Smooth muscle cell (in vitro differentiated cells): ENCODE measurements around the gene KPNB1. TPM values are rescaled to one million over a fixed set of nuclear protein-coding genes. Genes with fewer than 3 reads are reported as not detected.

Experiments
- DNase-seq: peaks from one replicate; lab custom pipeline; 2025; ENCODE audit not compliant: unreplicated experiment; lab: John Stamatoyannopoulos, UW
- H2AFZ ChIP-seq: fragments of 200-600 bp; sonication (generic); 2 replicates; pipeline ENCODE4 v1.6.0; 2016; ENCODE audit warnings: antibody characterized with exemption, low read depth, mild to moderate bottlenecking
- H3F3A ChIP-seq: fragments of 200-600 bp; sonication (generic); 2 replicates; pipeline ENCODE4 v1.6.0; 2017; ENCODE audit warnings: antibody characterized with exemption, low read depth
- H3K27ac ChIP-seq: fragments of 200-600 bp; sonication (generic); 2 replicates; pipeline ENCODE4 v1.5.1; 2016; ENCODE audit warnings: low read depth, mild to moderate bottlenecking
- H3K27me3 ChIP-seq: fragments of 200-600 bp; sonication (generic); 2 replicates; pipeline ENCODE4 v1.6.1; 2016; ENCODE audit warnings: low read depth, mild to moderate bottlenecking
- H3K36me3 ChIP-seq: fragments of 200-600 bp; sonication (generic); 2 replicates; pipeline ENCODE4 v1.5.1; 2016; ENCODE audit warnings: low read depth
- H3K4me1 ChIP-seq: fragments of 200-600 bp; sonication (generic); 2 replicates; pipeline ENCODE4 v1.5.1; 2016; ENCODE audit warnings: low read depth
- H3K4me2 ChIP-seq: fragments of 200-600 bp; sonication (generic); 2 replicates; pipeline ENCODE4 v1.6.0; 2016; ENCODE audit warnings: mild to moderate bottlenecking
- H3K4me3 ChIP-seq: fragments of 200-600 bp; sonication (generic); 2 replicates; pipeline ENCODE4 v1.5.1; 2016; ENCODE audit warnings: mild to moderate bottlenecking
- H3K79me2 ChIP-seq: fragments of 200-600 bp; sonication (generic); 2 replicates; pipeline ENCODE4 v1.6.0; 2016; ENCODE audit warnings: low read depth, mild to moderate bottlenecking
- H3K9ac ChIP-seq: fragments of 200-600 bp; sonication (generic); 2 replicates; pipeline ENCODE4 v1.6.0; 2016; ENCODE audit warnings: low read depth
- H3K9me3 ChIP-seq: fragments of 200-600 bp; sonication (generic); replicated peaks from 2 replicates; pipeline ENCODE4 v1.5.1; 2016; ENCODE audit warnings: low read depth
- H4K20me1 ChIP-seq: fragments of 200-600 bp; sonication (generic); 2 replicates; pipeline ENCODE4 v1.6.0; 2016; ENCODE audit warnings: low read depth
- WGBS: methylation state at CpG from one replicate; pipeline ENCODE4 v1.1.7; 2016; ENCODE audit warnings: low lambda C conversion rate; 5-methylcytosine and 5-hydroxymethylcytosine counted together
- polyA plus RNA-seq: library from polyadenylated mRNA; unstranded; fragments of >200 nt; fragmentation: Nextera tagmentation; extraction: Ambion mirVana; gene quantifications from 2 replicates; pipeline ENCODE4 v1.2.1, GENCODE V29; 2016
- total RNA-seq: library from RNA; depleted of rRNA; stranded (reverse); fragments of >200 nt; gene quantifications from 2 replicates; pipeline ENCODE4 v1.2.3, GENCODE V29; 2014
- TF ChIP-seq, protein P1 (sequence below): fragments of 200-600 bp; sonication (generic); IDR thresholded peaks from 2 replicates; pipeline ENCODE4 v1.5.1; 2017; ENCODE audit warnings: borderline replicate concordance, mild to moderate bottlenecking, antibody characterized with exemption; ENCODE audit not compliant: insufficient read depth, poor library complexity, severe bottlenecking

KPNB1 gene
- total and polyA plus RNA-seq, 2 experiments from 2014 or later, result 78.8 to 242 TPM

DNA sequence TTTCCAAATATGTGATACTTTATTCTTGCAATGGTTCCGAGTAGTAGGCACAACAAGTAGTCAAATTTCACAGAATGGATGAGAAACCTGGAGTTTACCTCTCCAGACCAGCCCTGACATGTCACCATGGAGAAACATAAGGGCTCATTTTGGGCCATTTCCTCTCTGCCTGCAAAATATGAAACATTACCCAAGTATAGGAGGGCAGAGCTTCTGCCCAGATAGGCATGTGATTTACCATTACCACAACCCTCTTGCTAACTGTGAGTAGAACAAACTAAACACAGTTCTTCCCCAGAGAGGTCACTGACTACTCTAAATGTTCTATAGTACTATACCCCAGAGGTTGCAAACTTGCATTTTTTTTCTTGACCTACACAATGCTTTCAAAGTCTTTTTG is 15.7 kb upstream of the KPNB1 start:
- H3K4me2 ChIP-seq, result no peak overlapping the region
- no peak overlapping the region for H2AFZ ChIP-seq
- WGBS, result 88% methylated on average over 1 of the region's 1 CpG
- H3K27ac ChIP-seq, result no peak overlapping the region
- no peaks in the 10 kb centered on the region for H3K36me3 ChIP-seq
- no peaks in the 10 kb centered on the region for H3K4me1 ChIP-seq
- no peaks in the 10 kb centered on the region for H3F3A ChIP-seq
- DNase-seq, result no peak
- H3K4me3 ChIP-seq, result no peak overlapping the region
- no peaks in the 10 kb centered on the region for H4K20me1 ChIP-seq
- TF ChIP-seq, protein P1, sequence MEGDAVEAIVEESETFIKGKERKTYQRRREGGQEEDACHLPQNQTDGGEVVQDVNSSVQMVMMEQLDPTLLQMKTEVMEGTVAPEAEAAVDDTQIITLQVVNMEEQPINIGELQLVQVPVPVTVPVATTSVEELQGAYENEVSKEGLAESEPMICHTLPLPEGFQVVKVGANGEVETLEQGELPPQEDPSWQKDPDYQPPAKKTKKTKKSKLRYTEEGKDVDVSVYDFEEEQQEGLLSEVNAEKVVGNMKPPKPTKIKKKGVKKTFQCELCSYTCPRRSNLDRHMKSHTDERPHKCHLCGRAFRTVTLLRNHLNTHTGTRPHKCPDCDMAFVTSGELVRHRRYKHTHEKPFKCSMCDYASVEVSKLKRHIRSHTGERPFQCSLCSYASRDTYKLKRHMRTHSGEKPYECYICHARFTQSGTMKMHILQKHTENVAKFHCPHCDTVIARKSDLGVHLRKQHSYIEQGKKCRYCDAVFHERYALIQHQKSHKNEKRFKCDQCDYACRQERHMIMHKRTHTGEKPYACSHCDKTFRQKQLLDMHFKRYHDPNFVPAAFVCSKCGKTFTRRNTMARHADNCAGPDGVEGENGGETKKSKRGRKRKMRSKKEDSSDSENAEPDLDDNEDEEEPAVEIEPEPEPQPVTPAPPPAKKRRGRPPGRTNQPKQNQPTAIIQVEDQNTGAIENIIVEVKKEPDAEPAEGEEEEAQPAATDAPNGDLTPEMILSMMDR, result no peak
- no peaks in the 10 kb centered on the region for H3K27me3 ChIP-seq
- no peak overlapping the region for H3K9ac ChIP-seq
- H3K79me2 ChIP-seq, result no peaks in the 10 kb centered on the region
- H3K9me3 ChIP-seq, result no peaks in the 10 kb centered on the region

DNA sequence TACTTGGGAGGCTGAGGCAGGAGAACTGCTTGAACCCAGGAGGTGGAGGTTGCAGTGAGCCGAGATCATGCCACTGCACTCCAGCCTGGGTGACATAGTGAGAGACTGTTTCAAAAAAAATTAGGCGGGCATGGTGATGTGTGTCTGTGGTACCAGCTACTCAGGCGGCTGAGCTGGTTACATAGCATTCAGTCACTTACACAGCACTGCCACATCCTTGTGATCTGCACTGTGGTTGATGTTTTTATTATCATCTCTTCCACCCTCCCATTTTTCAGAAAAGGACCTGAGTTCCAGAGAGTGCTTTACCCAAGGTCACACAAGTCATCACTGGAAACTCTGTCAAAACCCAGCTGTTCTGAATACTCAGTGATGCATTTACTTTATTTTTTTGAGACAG is 14.8 kb upstream of the KPNB1 start:
- 98% methylated on average over 3 of the region's 3 CpGs for WGBS
- DNase-seq, result no peak
- H3K27ac ChIP-seq, result no peak overlapping the region

DNA sequence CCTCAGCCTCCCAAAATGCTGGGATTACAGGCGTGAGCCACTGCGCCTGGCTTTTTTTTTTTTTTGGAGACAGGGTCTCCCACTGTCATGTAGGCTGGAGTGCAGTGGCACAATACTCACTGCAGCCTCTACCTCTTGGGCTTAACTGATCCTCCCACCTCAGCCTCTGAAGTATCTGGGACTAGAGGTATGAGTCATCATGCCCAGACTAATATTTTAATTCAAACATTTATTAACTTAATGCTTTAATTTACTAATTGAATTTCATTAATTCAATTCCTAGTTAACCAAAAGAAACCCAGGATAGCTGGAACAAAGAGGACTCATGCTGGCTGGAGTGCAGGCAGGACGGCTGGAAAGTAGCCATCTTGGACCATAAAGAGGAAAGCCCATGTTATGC is 14.0 kb upstream of the KPNB1 start:
- H3K27me3 ChIP-seq, result no peaks in the 10 kb centered on the region
- H3K9me3 ChIP-seq, result no peaks in the 10 kb centered on the region
- H3K4me1 ChIP-seq, result no peaks in the 10 kb centered on the region
- WGBS, result 94% methylated on average over 3 of the region's 3 CpGs
- H3K36me3 ChIP-seq, result no peaks in the 10 kb centered on the region
- no peak overlapping the region for H3K27ac ChIP-seq
- no peak overlapping the region for H2AFZ ChIP-seq
- no peak for DNase-seq
- H3K4me2 ChIP-seq, result no peak overlapping the region
- H4K20me1 ChIP-seq, result no peaks in the 10 kb centered on the region
- H3K9ac ChIP-seq, result no peak overlapping the region
- no peaks in the 10 kb centered on the region for H3F3A ChIP-seq
- H3K4me3 ChIP-seq, result no peak overlapping the region
- H3K79me2 ChIP-seq, result no peaks in the 10 kb centered on the region
- TF ChIP-seq, protein P1, result no peak

More for the DNA sequence above, 14.8 kb upstream of the KPNB1 start:
- Histone ChIP-seq H3K9me3 (no peaks in the 10 kb centered on the region), H3K4me3 (no peak overlapping the region), H3K36me3 (no peaks in the 10 kb centered on the region), H3K79me2 (no peaks in the 10 kb centered on the region), H3K27me3 (no peaks in the 10 kb centered on the region), H3F3A (no peaks in the 10 kb centered on the region), H3K4me2 (no peak overlapping the region), H3K9ac (no peak overlapping the region), H2AFZ (no peak overlapping the region), H3K4me1 (no peaks in the 10 kb centered on the region), H4K20me1 (no peaks in the 10 kb centered on the region)
- TF ChIP-seq, protein P1, result no peak

DNA sequence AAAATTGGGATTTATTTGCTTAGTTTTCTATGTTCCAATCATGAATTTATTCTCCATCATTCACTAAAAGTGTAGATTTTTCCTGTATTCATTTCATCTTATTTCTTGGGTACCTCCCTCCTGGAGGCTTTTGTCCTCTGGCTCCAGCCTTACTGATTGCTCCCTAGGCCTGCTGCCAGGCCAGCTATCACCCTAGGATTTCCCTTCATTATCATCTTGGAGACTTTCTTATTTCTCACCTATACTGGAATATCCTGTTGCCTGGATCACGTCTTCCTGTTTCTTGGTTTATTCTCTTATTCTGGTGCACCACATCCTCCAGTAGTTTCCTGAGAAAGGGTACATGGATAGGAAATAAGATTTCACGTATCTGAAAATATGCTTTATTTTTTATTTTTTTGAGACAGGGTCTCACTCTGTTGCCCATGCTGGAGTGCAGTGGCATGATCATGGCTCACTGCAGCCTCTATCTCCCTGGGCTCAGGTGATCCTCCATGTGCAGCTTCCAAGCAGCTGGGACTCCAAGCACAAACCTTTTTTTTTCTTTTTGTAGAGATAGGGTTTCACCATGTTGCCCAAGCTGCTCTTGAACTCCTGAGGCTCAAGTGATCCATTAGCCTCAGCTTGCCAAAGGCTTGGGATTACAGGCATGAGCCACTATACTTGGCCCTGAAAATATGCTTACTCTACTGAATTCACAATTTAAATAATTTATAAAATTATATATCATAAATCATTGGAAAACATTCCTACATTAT is 13.3 kb upstream of the KPNB1 start:
- TF ChIP-seq, protein P1, result no peak
- WGBS, result 99% methylated on average over 2 of the region's 2 CpGs
- no peak overlapping the region for H3K27ac ChIP-seq
- no peaks in the 10 kb centered on the region for H3K79me2 ChIP-seq
- H3K27me3 ChIP-seq, result no peaks in the 10 kb centered on the region
- H4K20me1 ChIP-seq, result no peaks in the 10 kb centered on the region
- no peak overlapping the region for H3K4me2 ChIP-seq
- H3K9ac ChIP-seq, result no peak overlapping the region
- H2AFZ ChIP-seq, result no peak overlapping the region
- H3K4me3 ChIP-seq, result no peak overlapping the region
- no peak for DNase-seq
- no peaks in the 10 kb centered on the region for H3K4me1 ChIP-seq
- no peaks in the 10 kb centered on the region for H3F3A ChIP-seq
- no peaks in the 10 kb centered on the region for H3K9me3 ChIP-seq
- H3K36me3 ChIP-seq, result no peaks in the 10 kb centered on the region
